ENCODE measurements around the gene MAGEF1. TPM values are rescaled to one million over a fixed set of nuclear protein-coding genes. Genes with fewer than 3 reads are reported as not detected.
"Not testable (repeated sequence)": the region's sequence is repeated elsewhere in the genome, so short reads cannot be mapped to it uniquely, and the experiment has no call there.

MAGEF1 gene
- total and polyA plus RNA-seq, 2 of the 13 experiments (the other 11 are each of a cell fraction or from before 2014, with no cell fraction given): 26.0 to 62.4 TPM

- TF ChIP-seq ZNF574 (CRISPR knock-in tag; IDR thresholded peaks at IDR 0.05) (no peak), GFI1 (CRISPR knock-in tag; IDR thresholded peaks at IDR 0.05; ENCODE audit: borderline replicate concordance) (no peak), PBX3 (CRISPR knock-in tag; IDR thresholded peaks at IDR 0.05; ENCODE audit: borderline replicate concordance) (no peak), ZNF670 (CRISPR knock-in tag; IDR thresholded peaks at IDR 0.05; ENCODE audit: borderline replicate concordance) (no peak)
These were observed 19.1 kb upstream of the MAGEF1 start (continued) for GRCh38 chr3:184730924-184731323.

GRCh38 chr3:184729154-184729553, 17.3 kb upstream of the MAGEF1 start:
- in situ Hi-C loops (cut with HindIII; ENCODE audit: extremely low pct_ligation_motif_present, low pct_unique_long_range_greater_than_20kb); H4K20me1 ChIP-seq (ENCODE audit: insufficient read depth, low read length); DNase-seq (ENCODE audit: low spot score); CTCF ChIA-PET (ENCODE audit: low intra/inter-chr PET ratio, low total read pairs); POLR2A ChIA-PET; intact Hi-C loops (cut with micrococcal nuclease; ENCODE audit: unreplicated experiment); FAIRE-seq; BruUV-seq (replicated peaks); H3K27ac ChIP-seq (ENCODE audit: extremely low read length, insufficient read depth, low read length); H3K9ac ChIP-seq (ENCODE audit: insufficient read depth, low read depth, low read length); H3K4me3 ChIP-seq (replicated peaks in 1 of 3; ENCODE audit: insufficient read depth in 1 of 3, low read depth in 2 of 3, low read length in 3 of 3); H3K4me2 ChIP-seq (ENCODE audit: low read depth, low read length); ATAC-seq; H3K9me3 ChIP-seq (ENCODE audit: low read length); H2AFZ ChIP-seq (ENCODE audit: low read length); H3K36me3 ChIP-seq (replicated peaks in 1 of 2; ENCODE audit: control insufficient read depth in 1 of 2, insufficient read depth in 2 of 2, low read length in 2 of 2); H3K27me3 ChIP-seq (ENCODE audit: control insufficient read depth in 1 of 2, insufficient read depth in 2 of 2, low read length in 2 of 2); H3K79me2 ChIP-seq (ENCODE audit: insufficient read depth, low read length): not testable (repeated sequence)
- peaks cover 11% of the 10 kb centered on the region; the same call in 1 of the 2 replicates for H3K4me1 ChIP-seq (ENCODE audit: insufficient read depth, low read length)
- 70% methylated on average over 14 of the region's 14 CpGs for WGBS (ENCODE audit: low lambda C conversion rate)
